ENCODE data around the gene EEFSEC. TPM values are rescaled to one million over a fixed set of nuclear protein-coding genes. Genes with fewer than 3 reads are reported as not detected.

EEFSEC gene
- total RNA-seq, 1 experiment from 2014 or later: 9.6 TPM

- intact Hi-C loops (cut with micrococcal nuclease): no loop called here
- Histone ChIP-seq H3K36me3 (ENCODE audit: low read depth, low read length) (no peaks in the 10 kb centered on the region), H3K4me3 (ENCODE audit: low read length) (no peak overlapping the region), H3K9me2 (replicated peaks; ENCODE audit: low read length) (no peaks in the 10 kb centered on the region), H3K27ac (ENCODE audit: low read length) (no peak overlapping the region), H2AFZ (ENCODE audit: low read length) (no peak overlapping the region), H3K27me3 (ENCODE audit: low read length) (no peaks in the 10 kb centered on the region), H3K4me2 (ENCODE audit: low read length) (no peak overlapping the region), H4K20me1 (ENCODE audit: low read length) (no peaks in the 10 kb centered on the region), H3K79me2 (ENCODE audit: low read length) (no peaks in the 10 kb centered on the region), H3F3A (ENCODE audit: low read length, unreplicated experiment) (no peaks in the 10 kb centered on the region), H3K4me1 (ENCODE audit: insufficient read depth, low read length) (peaks cover 3% of the 10 kb centered on the region), H3K9ac (ENCODE audit: low read length) (no peak overlapping the region), H3K9me3 (ENCODE audit: low read length) (no peaks in the 10 kb centered on the region)
- no TSS peak for BruUV-seq (replicated peaks)
- no peak for ATAC-seq
- CTCF ChIA-PET: no interaction called here
- TF ChIP-seq EZH2 (IDR thresholded peaks at IDR 0.05; ENCODE audit: low read length, unreplicated experiment) (no peak), EZH2phosphoT487 (IDR thresholded peaks at IDR 0.05; ENCODE audit: borderline replicate concordance, low read length) (no peak), CTCF (conservative IDR thresholded peaks at IDR 0.05; ENCODE audit: low read depth, low read length) (no peak)
- POLR2A ChIA-PET (ENCODE audit: unreplicated experiment): no interaction called here
- no peak for DNase-seq
Observed at GRCh38 chr3:128411574-128412064, 258.3 kb downstream of the EEFSEC start.

- DNase-seq (no peak), ATAC-seq (no peak)
- H2AFZ ChIP-seq (ENCODE audit: low read length): no peak overlapping the region
- H3K4me1 ChIP-seq (ENCODE audit: insufficient read depth, low read length): peaks cover 7% of the 10 kb centered on the region
- intact Hi-C loops (cut with micrococcal nuclease): no loop called here
- no peaks in the 10 kb centered on the region for H3K36me3 ChIP-seq (ENCODE audit: low read depth, low read length)
- no peak overlapping the region for H3K9ac ChIP-seq (ENCODE audit: low read length)
- H3K4me2 ChIP-seq (ENCODE audit: low read length): no peak overlapping the region
- no peaks in the 10 kb centered on the region for H4K20me1 ChIP-seq (ENCODE audit: low read length)
- BruUV-seq (replicated peaks): no TSS peak
- no peaks in the 10 kb centered on the region for H3K27me3 ChIP-seq (ENCODE audit: low read length)
- CTCF ChIA-PET: no interaction called here
- H3K79me2 ChIP-seq (ENCODE audit: low read length): no peaks in the 10 kb centered on the region
- POLR2A ChIA-PET (ENCODE audit: unreplicated experiment): no interaction called here
- no peak overlapping the region for H3K27ac ChIP-seq (ENCODE audit: low read length)
- H3F3A ChIP-seq (ENCODE audit: low read length, unreplicated experiment): no peaks in the 10 kb centered on the region
- TF ChIP-seq CTCF (conservative IDR thresholded peaks at IDR 0.05; ENCODE audit: low read depth, low read length) (no peak), EZH2 (IDR thresholded peaks at IDR 0.05; ENCODE audit: low read length, unreplicated experiment) (no peak), EZH2phosphoT487 (IDR thresholded peaks at IDR 0.05; ENCODE audit: borderline replicate concordance, low read length) (no peak)
- H3K9me2 ChIP-seq (replicated peaks; ENCODE audit: low read length): no peaks in the 10 kb centered on the region
- H3K9me3 ChIP-seq (ENCODE audit: low read length): no peaks in the 10 kb centered on the region
- H3K4me3 ChIP-seq (ENCODE audit: low read length): no peak overlapping the region
Observed at GRCh38 chr3:128412180-128413002, 259.1 kb downstream of the EEFSEC start.

- Histone ChIP-seq H3K4me1 (ENCODE audit: insufficient read depth, low read length) (peaks cover 7% of the 10 kb centered on the region), H3K27ac (ENCODE audit: low read length) (no peak overlapping the region), H4K20me1 (ENCODE audit: low read length) (no peaks in the 10 kb centered on the region), H3K79me2 (ENCODE audit: low read length) (no peaks in the 10 kb centered on the region), H3K9me2 (replicated peaks; ENCODE audit: low read length) (no peaks in the 10 kb centered on the region), H3K4me3 (ENCODE audit: low read length) (no peak overlapping the region), H3K4me2 (ENCODE audit: low read length) (no peak overlapping the region), H3F3A (ENCODE audit: low read length, unreplicated experiment) (no peaks in the 10 kb centered on the region), H3K27me3 (ENCODE audit: low read length) (no peaks in the 10 kb centered on the region), H3K9me3 (ENCODE audit: low read length) (no peaks in the 10 kb centered on the region), H2AFZ (ENCODE audit: low read length) (no peak overlapping the region), H3K9ac (ENCODE audit: low read length) (no peak overlapping the region), H3K36me3 (ENCODE audit: low read depth, low read length) (no peaks in the 10 kb centered on the region)
- DNase-seq: no peak
- ChIA-PET POLR2A (ENCODE audit: unreplicated experiment) (no interaction called here), CTCF (no interaction called here)
- no peak for ATAC-seq
- no TSS peak for BruUV-seq (replicated peaks)
- TF ChIP-seq CTCF (conservative IDR thresholded peaks at IDR 0.05; ENCODE audit: low read depth, low read length): no peak
- TF ChIP-seq EZH2 (IDR thresholded peaks at IDR 0.05; ENCODE audit: low read length, unreplicated experiment): no peak
- no peak for TF ChIP-seq EZH2phosphoT487 (IDR thresholded peaks at IDR 0.05; ENCODE audit: borderline replicate concordance, low read length)
- intact Hi-C loops (cut with micrococcal nuclease): no loop called here
Observed at GRCh38 chr3:128413003-128413370, 259.7 kb downstream of the EEFSEC start.

All from PC-3 (cell line).